Endothelial cell of umbilical vein (primary cell): ENCODE data around the gene THSD4.

Source experiments
- CTCF ChIP-seq, 2 donors: IDR thresholded peaks; 1 replicate in 1 of 2; 2 replicates in 1 of 2; pipeline ENCODE4 v1.5.1; 2011; ENCODE audit warnings: low read length in 2 of 2, mild to moderate bottlenecking in 2 of 2, moderate library complexity in 2 of 2, control low read depth in 1 of 2, inconsistent platforms in 1 of 2, low read depth in 1 of 2; ENCODE audit not compliant: insufficient read depth in 1 of 2; ENCODE audit errors: extremely low read depth in 1 of 2
- FOS ChIP-seq: IDR thresholded peaks from 2 replicates; pipeline ENCODE4 v1.6.1; 2011; ENCODE audit warnings: mild to moderate bottlenecking, low read length, moderate library complexity, borderline replicate concordance; ENCODE audit not compliant: insufficient read depth
- POLR2A ChIP-seq: IDR thresholded peaks from 2 replicates; pipeline ENCODE4 v1.6.1; 2012; ENCODE audit warnings: low read depth, mild to moderate bottlenecking, control low read depth, low read length

GRCh38 chr15:71639471-71639870 is 524.2 kb downstream of the THSD4 start:
- TF ChIP-seq CTCF (IDR thresholded peaks at IDR 0.05; ENCODE audit: extremely low read depth in 1 of 2, insufficient read depth in 1 of 2, low read depth in 1 of 2, low read length in 2 of 2) (no peak), POLR2A (no peak), FOS (no peak)
